ENCODE results near the gene PRKAG2.

- TF ChIP-seq POLR2AphosphoS5 (IDR thresholded peaks at IDR 0.05; ENCODE audit: low read depth, low read length), result no peak
- TF ChIP-seq POLR2A (IDR thresholded peaks at IDR 0.05; ENCODE audit: low read depth, low read length), result no peak
- no peak for TF ChIP-seq TAF1 (IDR thresholded peaks at IDR 0.05; ENCODE audit: low read depth, low read length)
- TF ChIP-seq SPI1 (IDR thresholded peaks at IDR 0.05; ENCODE audit: low read depth, low read length), result no peak
Measured at GRCh38 chr7:151520419-151521261, 356.3 kb downstream of the PRKAG2 start.

Data from GM12891 (cell line).